ENCODE data around the gene APOL3.

- TF ChIP-seq YY1 (IDR thresholded peaks at IDR 0.05; ENCODE audit: low read depth) (no peak), CTCF (IDR thresholded peaks at IDR 0.05) (no peak), TAF1 (IDR thresholded peaks at IDR 0.05; ENCODE audit: borderline replicate concordance, low read depth, low read length) (no peak), MXI1 (IDR thresholded peaks at IDR 0.05; ENCODE audit: low read depth, low read length) (no peak), IRF3 (IDR thresholded peaks at IDR 0.05; ENCODE audit: low read depth, low read length) (no peak), CHD2 (IDR thresholded peaks at IDR 0.05; ENCODE audit: low read length, partially characterized antibody) (no peak), RAD21 (IDR thresholded peaks at IDR 0.05; ENCODE audit: low read length) (no peak)
Measured at GRCh38 chr22:36166086-36166485, 5.5 kb upstream of the APOL3 start.

All from SK-N-SH (cell line).